HG03025 (cell line): ENCODE results near the gene TMTC2.
"Not testable (repeated sequence)": the region's sequence is repeated elsewhere in the genome, so short reads cannot be mapped to it uniquely, and the experiment has no call there.

Source experiments
- ATAC-seq: cut with Tn5 transposase; IDR thresholded peaks from one replicate; pipeline ENCODE4 v1.9.1; 2021; ENCODE audit warnings: mild to moderate bottlenecking, moderate library complexity; ENCODE audit not compliant: unreplicated experiment, low FRiP score

The TMTC2 gene

DNA sequence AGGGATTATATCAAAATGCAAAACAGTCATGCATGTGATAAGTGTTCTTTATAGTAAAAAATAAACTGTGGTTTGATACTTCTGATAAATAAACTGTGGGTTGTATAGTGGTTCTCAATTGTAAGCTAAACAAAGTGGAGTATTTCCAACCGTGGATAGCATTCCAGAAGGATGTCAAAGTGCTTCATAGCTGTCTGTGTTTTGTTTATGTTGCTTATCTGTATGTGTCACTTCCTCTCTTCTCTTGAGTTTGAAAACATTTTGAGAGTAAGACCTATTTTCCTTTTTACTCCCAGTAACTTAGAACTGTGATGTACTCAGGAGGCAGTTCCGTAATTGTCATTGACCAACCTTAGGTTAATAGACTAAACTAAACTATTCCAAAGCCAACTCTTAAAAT, 415.8 kb downstream of the TMTC2 start:
- no peak for ATAC-seq

GRCh38 chr12:83106873-83107272, 420.2 kb downstream of the TMTC2 start:
- ATAC-seq: no peak

- ATAC-seq: no peak
These were observed 423.7 kb downstream of the TMTC2 start for GRCh38 chr12:83110424-83110823.

DNA sequence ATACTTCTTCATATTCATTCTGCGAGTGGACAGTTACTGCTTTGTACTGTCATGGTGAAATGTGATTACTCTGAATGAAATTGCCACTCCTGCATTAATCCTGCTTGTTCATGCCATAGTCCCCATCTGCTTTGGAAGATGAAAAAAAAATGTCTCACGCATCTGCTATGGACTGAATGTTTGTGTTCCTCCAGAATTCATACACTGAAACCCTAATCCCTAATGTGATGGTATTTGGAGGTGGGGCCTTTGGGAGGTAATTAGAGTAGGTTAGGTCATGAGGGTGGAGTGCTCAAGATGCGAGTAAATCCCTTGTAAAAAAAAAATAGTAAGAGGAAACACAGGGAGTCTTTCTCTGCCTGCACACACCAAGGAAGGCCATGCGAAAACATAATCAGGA, 427.2 kb downstream of the TMTC2 start:
- no peak for ATAC-seq

DNA sequence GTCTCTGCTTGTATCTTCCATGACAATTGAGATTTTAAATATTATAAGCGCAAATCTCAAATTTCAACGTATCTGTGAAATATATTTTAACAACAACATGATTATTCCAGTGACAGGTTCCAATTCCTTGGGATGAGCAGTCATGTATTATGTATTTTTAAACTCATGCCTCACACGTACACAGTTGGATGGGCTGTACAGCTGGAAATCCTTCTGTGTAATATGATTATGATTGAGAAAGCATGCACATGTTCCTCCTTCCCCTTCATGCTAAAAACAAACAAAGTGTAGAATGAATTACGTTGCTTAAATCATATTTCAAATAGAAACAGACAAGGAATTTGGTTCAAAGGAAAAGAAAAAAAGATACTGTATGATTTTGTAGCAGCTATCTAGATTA, 428.3 kb downstream of the TMTC2 start:
- no peak for ATAC-seq

GRCh38 chr12:83117926-83118325, 431.2 kb downstream of the TMTC2 start:
- ATAC-seq: not testable (repeated sequence)

GRCh38 chr12:83121897-83122622, 435.4 kb downstream of the TMTC2 start:
- ATAC-seq: no peak

DNA sequence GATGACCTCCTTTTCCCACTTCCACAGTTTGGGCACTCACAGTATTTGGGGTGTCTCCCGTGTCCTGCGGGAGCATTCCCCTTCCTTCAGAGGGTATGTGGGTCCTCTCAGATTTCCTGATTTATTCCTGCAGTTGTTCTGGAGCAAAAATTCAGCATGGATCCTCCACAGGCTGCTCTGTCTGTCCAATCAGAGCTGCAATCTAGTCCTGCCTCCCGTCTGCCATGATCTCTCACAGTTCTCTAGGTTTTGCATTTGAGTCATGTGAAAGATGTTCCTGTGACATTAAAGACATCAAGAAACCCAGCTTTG, 435.9 kb downstream of the TMTC2 start:
- ATAC-seq: no peak

DNA sequence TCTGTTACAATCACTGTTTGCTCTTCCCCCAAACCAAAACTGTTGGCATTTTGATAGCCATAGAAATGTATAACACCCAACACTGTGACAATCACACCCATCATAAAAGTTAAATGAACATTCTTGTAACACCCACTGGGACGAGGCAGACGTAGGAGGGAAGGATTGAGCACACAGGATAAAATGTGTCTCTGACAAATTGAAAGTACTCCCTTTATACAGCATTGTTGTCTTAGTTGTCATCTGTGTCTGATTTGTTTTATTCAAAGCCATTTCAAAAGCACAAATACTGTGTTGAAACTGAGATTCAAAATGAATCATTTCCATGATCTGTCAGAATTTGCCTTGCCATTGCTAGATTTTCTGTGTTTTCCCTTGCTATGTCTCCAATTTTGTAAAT, 436.3 kb downstream of the TMTC2 start:
- ATAC-seq: no peak

DNA sequence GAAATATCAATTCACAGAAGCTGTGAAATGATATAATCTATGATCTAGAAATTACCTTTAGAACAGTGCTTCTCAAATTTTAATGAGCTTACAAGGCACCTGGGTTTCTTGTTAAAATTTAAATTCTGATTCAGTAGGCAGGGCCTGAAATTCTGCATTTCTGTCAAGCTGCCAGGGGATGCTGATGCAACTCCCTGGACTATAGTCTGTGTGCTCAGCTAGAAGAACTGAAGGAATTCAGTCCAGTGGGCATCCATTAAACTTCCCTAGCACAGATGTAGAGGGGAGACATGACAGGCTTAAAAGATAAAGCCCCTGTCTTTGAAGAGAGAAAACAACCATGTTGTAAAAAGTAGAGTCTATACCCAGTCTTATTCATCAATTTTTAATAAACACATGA, 441.8 kb downstream of the TMTC2 start:
- no peak for ATAC-seq

- no peak for ATAC-seq
These were observed 443.5 kb downstream of the TMTC2 start for GRCh38 chr12:83130178-83130577.

DNA sequence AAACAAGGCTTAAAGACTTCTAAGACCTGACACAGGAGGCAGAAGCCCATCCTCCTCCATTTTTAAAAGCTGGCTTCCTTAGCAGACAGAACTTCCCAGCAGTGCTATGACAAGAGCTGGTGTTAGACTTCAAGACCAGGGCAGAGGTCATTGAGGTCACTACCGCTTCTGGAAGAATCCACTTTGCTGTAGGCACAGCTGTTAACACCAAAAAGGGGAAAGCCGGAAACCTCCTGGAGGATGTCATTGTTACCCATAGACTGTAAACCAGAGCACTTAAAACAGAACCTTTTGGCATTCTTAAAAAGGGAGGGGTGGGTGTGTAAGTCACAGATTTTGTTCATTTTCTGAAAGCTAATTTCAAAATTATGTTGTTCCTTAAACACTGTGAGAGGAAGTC, 445.7 kb downstream of the TMTC2 start:
- ATAC-seq: no peak

DNA sequence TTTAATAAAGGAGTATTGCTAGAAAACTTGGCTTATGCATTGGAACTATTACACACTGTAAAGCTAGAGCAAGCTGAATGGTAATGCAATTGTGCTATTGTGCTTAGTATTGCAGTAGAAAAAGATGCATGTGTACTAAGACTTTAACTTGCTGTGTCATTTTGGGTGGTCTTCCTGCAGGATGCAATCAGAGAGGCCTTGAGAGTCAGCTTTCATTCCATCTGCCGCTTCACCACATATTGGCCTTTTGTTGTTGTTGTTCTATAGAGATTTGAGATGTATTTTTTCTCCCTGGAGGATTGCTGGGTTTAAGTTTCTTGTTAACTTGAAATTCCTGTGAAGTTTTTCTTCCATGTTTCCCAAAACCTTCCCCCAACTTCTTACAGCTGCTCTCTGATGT, 449.7 kb downstream of the TMTC2 start:
- no peak for ATAC-seq

DNA sequence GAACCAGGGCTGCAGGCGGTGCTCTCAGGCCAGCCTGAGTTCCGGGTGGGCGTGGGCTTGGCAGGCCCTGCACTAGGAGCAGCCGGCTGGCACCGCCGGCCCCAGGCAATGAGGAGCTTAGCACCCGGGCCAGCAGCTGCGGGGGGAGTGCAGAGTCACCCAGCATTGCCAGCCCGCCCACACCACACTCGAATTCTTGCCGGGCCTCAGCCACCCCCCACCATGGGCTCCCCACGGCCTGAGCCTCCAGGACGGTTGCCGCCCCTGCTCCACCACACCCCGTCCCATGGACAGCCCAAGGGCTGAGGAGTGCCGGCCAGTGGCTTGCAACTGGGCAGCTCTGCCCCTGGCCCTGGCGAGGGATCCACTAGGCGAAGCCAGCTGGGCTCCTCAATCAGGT, 453.4 kb downstream of the TMTC2 start:
- no peak for ATAC-seq

- no peak for ATAC-seq
These were observed 454.8 kb downstream of the TMTC2 start for GRCh38 chr12:83141460-83141994.

DNA sequence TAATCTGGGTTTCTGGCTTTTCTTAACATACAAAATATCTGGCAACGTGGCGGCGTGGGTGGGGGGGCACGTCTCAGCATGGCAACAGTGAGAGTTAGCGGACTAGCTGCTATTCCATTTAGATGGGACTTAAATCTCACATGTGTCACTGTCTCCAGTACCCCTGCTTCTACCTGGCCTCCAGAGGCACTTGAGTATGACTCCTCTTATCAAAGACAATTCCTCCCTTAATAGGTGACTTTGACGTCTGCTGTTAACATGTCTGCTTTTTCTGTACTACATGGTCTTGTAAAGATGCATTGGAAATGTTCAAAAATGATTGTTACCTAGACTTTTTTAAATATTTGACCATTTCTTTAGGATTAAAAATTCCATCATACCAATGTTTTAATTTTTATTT, 456.2 kb downstream of the TMTC2 start:
- no peak for ATAC-seq

DNA sequence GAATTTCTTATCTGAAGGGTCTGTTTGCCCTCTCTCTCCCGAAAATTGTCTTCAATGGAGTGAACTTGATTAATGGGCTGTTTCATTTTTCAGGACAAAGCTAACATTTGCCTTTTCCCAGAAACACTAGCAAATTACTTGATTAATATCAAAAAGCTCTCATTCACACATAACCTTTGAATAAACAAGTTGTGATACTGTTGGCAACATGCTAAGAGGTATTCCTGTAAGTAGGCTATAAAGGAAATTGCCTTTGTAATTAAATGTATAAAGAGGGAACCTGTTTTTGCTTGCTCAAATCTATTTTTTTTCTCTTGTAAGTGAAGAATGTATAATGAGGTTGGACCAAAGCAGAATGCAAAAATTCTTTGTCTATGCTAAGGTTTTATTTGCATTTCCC, 457.2 kb downstream of the TMTC2 start:
- ATAC-seq: no peak

- ATAC-seq: no peak
These were observed 458.7 kb downstream of the TMTC2 start for GRCh38 chr12:83145325-83145840.

GRCh38 chr12:83147341-83147740, 460.6 kb downstream of the TMTC2 start:
- no peak for ATAC-seq

DNA sequence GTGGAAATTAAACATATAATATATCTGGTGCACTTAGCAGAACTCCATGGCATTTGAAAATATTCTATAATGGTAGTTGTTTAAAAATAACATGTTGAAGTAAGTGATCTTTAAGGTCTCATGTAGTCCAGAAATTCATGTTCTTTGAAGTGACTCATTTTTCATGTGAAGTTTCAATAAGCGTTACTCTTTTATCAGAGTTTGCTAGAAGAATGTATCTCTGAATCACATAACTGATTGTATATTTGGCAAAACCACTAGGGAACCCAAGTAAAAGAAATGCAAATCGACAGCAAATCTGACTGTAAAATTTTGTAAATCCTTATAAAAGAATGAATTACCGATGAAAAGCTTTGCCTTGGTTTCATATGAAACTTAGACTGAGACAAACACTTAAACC, 463.3 kb downstream of the TMTC2 start:
- no peak for ATAC-seq

- no peak for ATAC-seq
These were observed 463.9 kb downstream of the TMTC2 start for GRCh38 chr12:83150465-83151189.

DNA sequence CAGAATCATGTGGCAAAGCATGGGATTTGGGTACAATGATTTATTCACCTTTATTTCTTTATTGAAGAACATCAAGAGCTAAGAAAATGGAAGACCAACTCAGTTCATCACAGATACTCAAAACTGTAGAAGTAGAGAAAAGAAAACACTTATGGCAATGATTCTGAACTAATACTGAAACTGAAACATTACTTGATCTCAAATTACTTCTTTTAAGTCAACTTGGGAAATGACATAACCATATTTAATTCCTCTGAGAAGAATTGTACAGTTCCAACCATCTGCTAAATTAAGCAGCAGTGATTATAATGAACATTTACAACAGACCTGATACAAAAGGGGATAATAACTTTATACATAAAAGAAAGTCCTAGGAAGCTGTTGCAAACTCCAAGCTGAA, 466.5 kb downstream of the TMTC2 start:
- no peak for ATAC-seq
